Cardiac fibroblast (primary cell): ENCODE data around the gene KPNA1.
A peak's percentile ranks its signal among the peaks of the same experiment; 100 is the strongest.

ENCODE experiments used
- DNase-seq, 2 donors: peaks; one replicate each; pipeline versions ENCODE4 v3.0.0 to v3.0.0-alpha.2; 2010; ENCODE audit warnings: low read depth in 2 of 2
- H3K4me3 ChIP-seq, 2 donors: replicated peaks in 1 of 2; 1 replicate in 1 of 2; 2 replicates in 1 of 2; pipeline ENCODE4 v1.5.1; 2011; ENCODE audit warnings: low read depth in 2 of 2, low read length in 2 of 2, mild to moderate bottlenecking in 2 of 2, moderate library complexity in 1 of 2
- TF ChIP-seq, protein P1 (sequence below): IDR thresholded peaks from one replicate; pipeline ENCODE4 v1.5.1; 2011; ENCODE audit warnings: low read depth, mild to moderate bottlenecking, low read length, inconsistent platforms

Gene KPNA1

DNA sequence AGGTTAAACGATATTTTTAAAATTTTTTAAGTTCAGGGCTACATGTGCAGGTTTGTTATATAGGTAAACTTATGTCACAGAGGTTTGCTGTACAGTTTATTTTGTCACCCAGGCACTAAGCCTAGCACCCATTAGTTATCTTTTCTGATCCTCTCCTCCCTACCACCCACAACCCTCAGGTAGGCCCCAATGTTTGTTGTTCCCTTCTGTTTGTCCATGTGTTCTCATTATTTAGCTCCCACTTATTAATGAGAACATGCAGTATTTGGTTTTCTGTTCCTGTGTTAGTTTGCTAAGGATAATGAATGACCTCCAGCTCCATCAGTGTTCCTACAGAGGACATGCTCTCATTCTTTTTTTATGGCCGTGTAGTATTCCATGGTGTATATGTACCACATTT lies 115.8 kb downstream of the KPNA1 start:
- DNase-seq: no peak
- no peak overlapping the region for H3K4me3 ChIP-seq
- TF ChIP-seq, protein P1, sequence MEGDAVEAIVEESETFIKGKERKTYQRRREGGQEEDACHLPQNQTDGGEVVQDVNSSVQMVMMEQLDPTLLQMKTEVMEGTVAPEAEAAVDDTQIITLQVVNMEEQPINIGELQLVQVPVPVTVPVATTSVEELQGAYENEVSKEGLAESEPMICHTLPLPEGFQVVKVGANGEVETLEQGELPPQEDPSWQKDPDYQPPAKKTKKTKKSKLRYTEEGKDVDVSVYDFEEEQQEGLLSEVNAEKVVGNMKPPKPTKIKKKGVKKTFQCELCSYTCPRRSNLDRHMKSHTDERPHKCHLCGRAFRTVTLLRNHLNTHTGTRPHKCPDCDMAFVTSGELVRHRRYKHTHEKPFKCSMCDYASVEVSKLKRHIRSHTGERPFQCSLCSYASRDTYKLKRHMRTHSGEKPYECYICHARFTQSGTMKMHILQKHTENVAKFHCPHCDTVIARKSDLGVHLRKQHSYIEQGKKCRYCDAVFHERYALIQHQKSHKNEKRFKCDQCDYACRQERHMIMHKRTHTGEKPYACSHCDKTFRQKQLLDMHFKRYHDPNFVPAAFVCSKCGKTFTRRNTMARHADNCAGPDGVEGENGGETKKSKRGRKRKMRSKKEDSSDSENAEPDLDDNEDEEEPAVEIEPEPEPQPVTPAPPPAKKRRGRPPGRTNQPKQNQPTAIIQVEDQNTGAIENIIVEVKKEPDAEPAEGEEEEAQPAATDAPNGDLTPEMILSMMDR: no peak

- DNase-seq: peak; percentile 21 to 36
- H3K4me3 ChIP-seq: no peak overlapping the region
- TF ChIP-seq, protein P1: no peak
Observed at GRCh38 chr3:122397201-122397600, 117.5 kb downstream of the KPNA1 start.

DNA sequence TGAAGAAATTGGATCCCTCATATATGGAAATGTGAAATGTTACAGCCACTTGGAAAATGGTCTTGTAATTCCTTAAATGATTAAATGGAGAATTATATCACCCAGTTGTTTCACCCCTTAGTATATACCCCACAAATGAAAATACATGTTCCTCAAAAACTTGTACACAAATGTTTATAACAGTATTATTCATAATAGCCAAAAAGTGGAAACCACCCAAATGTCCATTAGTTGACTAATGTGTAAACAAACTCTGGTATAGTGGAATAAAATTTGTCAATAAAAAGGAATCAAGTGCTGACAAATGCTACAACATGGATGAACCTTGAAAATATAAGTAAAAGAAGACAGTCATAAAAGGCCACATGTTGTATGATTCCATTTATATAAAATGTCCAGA lies 118.2 kb downstream of the KPNA1 start:
- TF ChIP-seq, protein P1: no peak

DNA sequence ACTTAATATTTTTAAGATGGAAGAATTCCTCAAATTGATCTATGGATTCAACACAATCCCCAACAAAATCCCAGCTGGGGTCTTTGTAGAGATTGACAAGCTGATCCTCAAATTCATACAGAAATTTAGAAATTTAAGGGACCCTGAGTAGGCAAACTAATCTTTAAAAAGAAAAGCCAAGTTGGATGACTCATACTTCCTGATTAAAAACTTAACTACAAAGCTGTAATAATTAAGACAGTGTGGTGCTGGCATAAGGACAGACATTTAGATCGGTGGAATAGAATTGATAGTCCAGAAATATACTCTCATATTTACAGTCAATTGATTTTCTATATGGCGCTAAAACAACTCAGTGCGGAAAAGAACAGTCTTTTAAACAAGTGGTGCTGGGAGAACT lies 119.2 kb downstream of the KPNA1 start:
- no peak overlapping the region for H3K4me3 ChIP-seq
- DNase-seq: no peak
- TF ChIP-seq, protein P1: no peak

More for the DNA sequence above, 118.2 kb downstream of the KPNA1 start:
- no peak overlapping the region for H3K4me3 ChIP-seq
- no peak for DNase-seq

DNA sequence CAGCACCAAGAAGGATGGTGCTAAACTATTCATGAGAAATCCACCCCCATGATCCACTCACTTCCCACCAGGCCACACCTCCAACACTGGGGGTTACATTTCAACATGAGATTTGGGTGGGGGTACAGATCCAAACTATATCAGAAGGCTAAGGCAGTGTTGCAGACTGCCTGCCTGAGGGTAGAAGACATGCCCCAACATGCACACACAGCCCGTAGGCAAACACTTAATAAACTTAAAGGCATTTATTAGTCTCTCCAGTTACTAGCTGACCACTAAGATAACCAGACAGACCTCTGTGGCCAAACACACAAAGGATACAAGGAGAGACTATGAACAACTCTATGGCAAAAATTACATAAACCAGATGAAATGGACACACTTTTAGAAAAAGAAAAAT lies 120.6 kb downstream of the KPNA1 start:
- no peak for DNase-seq
- no peak overlapping the region for H3K4me3 ChIP-seq
- TF ChIP-seq, protein P1: no peak

DNA sequence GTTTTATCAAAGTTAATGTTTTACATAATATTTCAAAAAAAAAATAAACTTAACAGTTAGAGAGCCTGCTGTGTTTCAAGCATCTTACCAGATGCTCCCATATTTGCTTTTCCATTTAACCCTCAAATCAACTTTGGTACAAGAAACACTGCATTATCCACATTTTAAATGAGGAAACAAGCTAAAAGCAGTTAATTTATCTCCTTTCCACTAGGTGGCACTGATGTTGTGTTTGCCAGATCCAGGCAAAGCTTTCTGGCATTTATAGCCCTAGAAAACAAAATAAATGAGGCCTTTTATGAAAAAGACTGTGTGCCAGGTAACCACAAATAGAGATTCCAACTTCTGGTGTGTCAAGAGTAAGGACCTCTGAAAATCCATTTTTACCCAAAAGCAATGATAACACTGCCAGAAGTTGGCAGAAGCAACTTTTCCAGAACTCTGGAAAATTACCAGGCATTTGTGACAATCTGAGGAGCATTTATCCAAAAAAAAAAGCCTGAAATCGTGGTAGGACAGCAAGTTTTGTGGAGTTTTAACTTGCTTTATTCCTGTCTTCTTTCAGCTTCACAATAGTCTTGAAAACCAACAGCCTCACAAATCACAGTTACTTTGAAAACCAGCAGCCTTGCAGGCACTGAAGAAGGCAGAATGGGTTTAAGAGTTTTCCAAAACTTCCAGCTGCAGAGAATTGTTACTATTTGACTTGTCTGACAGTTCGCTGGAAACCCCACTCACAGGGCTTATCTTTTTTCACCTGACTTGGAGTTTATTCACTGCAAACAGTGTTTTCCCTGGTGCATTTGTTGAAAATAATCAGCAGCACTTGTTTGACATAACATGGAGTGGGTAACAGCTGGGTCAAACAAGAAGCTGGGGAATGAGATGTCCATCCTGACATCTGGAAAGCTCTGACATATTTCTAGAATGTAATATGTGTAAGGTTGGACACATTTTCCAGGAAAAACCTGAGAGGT lies 121.6 kb downstream of the KPNA1 start:
- TF ChIP-seq, protein P1: peak; percentile 69

More for the DNA sequence above, 121.6 kb downstream of the KPNA1 start:
- DNase-seq: peak; percentile 73 to 76
- no peak overlapping the region for H3K4me3 ChIP-seq
